HG03469 (cell line): ENCODE measurements around the gene RYR2.
A peak's percentile ranks its signal among the peaks of the same experiment; 100 is the strongest.
"Not testable (repeated sequence)": the region's sequence is repeated elsewhere in the genome, so short reads cannot be mapped to it uniquely, and the experiment has no call there.

Experiments
- ATAC-seq: cut with Tn5 transposase; IDR thresholded peaks from one replicate; pipeline ENCODE4 v1.9.1; 2021; ENCODE audit warnings: mild to moderate bottlenecking, moderate library complexity, moderate number of reproducible peaks; ENCODE audit not compliant: unreplicated experiment

RYR2 gene

GRCh38 chr1:237525102-237525501, 483.1 kb downstream of the RYR2 start:
- ATAC-seq, result no peak

DNA sequence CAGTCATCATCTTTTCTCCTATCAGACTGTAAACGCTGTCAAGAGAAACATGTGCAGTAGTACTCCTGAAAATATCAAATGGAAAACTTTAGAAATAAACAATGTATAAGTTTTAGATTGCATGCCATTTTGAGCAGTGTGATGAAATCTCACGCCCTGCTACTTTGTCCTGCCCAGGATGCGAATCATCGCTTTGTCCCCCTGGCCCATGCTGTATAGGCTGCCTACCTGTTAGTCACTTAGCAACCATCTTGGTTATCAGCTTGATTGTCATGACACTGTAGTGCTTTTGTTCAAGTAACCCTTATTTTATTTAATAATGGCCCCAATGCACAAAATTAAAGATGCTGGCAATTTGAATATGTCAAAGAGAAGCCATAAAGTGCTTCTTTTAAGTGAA, 485.8 kb downstream of the RYR2 start:
- ATAC-seq, result no peak

DNA sequence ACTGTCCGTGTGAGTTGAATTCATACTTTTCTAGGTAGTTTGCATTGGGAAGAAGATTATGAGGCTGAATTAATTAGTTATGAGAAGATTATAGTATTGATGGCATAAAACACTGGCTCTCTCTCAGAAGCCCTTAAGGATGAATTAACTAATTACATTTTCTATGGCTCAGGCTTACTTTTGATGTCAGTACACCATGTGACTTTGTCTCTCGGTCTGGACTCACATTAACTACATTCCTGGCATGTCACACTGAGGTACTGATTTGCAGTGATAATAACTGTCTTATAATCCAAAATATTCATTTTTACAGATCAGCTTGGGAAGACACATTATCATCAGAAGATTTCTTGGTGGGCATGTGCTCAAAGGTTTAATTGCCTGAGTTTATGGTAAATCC, 486.6 kb downstream of the RYR2 start:
- no peak for ATAC-seq

- ATAC-seq, result no peak
Measured at GRCh38 chr1:237539055-237539454, 497.1 kb downstream of the RYR2 start.

DNA sequence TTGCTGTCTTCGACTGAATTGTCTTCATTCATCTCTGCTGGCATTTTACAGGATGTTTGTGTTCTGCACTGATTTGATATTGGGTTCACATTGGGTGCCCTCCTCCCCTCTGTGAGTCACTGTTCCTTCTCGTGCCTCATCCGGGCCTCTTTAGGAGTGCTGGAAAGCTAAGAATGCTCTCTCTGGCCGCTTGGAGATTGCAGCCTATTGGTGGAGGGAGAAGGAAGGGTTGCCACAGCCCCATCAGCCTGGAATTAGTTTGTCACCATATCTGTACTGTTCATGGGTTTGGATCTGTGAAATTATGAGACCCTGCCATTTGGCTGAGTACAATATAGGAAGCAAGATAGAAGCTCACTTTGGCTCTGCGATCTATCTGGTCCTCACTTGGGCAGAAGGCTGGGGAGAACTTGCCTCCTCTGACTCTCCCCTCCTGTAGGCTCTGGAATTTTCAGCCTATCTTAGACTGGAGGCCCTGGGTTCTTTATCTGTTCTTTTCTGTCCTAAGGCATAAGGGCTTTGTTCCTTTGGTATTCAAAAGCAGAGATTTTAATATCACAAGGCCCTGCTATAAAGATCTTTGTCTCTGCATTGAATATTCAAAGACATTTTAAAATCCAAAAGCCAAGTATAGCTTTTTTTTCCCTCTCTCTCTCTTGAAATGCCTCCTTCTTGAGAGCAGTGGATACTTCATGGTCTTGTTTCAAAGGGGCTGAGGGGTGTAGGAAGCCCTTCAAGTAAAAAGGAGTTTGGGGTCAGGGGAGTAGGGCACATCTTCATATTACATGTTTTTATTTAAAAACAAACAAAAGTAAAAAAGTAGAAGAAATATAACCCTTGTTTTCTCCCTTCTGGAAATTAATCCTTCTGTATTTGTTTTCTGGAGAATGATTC, 500.8 kb downstream of the RYR2 start:
- no peak for ATAC-seq

- ATAC-seq, result no peak
Measured at GRCh38 chr1:237553078-237553477, 511.1 kb downstream of the RYR2 start.

DNA sequence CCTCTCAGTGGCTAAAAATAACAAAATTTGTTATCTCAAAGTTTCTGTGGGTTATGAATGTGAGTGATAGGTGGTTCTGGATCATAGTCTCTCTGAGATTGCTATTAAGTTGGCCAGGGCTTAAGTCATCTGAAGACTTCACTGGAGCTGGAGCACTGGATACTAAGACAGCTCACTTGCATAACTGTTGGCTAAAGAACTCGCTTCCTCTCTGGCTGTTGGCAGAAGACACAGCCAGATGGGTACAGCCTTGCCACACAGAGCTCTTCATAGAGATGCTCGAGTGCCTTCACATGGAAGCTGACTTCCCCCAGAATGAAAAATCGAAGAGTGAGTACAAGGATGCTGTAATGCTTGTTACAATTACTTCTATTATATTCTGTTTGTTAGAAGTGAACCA, 514.9 kb downstream of the RYR2 start:
- ATAC-seq, result no peak

DNA sequence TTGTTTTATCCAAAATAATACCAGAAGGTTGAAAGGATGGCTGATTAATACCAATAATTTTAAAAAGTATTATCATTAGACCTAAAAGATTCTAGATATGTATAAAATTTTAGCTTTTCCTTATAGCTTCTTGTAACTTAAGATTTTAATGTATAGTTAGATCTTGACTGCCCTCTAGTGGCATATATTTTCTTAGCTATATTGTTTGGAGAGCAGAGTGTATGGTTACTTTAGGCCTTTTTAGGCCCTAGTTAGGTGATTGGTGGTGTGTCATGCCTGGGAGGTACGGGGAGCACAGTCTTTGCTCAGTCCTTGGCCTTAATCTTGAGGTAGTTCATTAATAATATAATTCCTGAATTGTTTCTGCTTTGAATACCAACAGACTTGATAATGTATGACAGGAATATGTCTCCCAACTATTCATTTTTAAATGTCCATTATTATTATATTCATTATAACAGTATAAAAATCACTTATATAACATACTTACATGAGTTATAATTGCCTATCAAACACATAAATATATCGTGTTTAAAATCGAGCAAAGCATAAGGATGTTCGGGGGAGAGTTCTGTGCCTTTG, 520.3 kb downstream of the RYR2 start:
- peak; percentile 87 for ATAC-seq

DNA sequence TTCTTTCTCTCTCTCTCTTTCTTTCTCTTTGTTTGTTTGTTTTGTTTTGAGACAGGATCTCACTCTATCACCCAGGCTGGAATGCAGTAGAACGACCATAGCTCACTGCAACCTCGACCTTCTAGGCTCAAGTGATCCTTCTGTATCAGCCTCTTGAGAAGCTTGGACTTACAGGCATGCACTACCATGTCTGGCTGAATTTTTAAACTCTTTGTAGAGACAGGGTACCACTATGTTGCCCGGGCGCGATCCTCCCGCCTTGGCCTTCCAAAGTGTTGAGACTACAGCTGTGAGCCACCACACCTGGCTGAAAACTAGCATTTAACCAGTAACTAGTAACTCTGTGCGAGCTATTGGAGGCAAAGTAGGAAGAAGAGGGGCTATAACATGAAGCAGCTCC, 523.3 kb downstream of the RYR2 start:
- ATAC-seq, result no peak

- no peak for ATAC-seq
Measured at GRCh38 chr1:237566581-237566980, 524.6 kb downstream of the RYR2 start.

- ATAC-seq, result no peak
Measured at GRCh38 chr1:237568955-237569354, 527.0 kb downstream of the RYR2 start.

DNA sequence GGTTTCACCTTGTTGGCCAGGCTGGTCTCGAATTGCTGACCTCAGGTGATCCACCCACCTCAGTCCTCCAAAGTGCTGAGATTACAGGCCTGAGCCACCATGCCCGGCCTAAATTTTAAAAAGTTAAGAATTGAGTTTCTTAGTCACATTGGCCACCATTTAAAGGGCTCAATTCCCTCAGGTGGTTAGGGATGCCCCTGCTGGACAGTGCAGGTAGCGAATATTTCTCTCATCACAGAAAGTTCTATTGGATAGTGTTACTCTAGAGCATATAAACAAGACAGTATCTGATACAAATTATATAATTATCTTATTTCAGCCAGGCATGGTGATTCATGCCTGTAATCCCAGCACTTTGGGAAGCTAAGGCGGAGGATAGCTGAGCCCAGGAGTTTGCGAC, 528.5 kb downstream of the RYR2 start:
- no peak for ATAC-seq

GRCh38 chr1:237574536-237574935, 532.6 kb downstream of the RYR2 start:
- no peak for ATAC-seq

GRCh38 chr1:237578540-237578939, 536.6 kb downstream of the RYR2 start:
- ATAC-seq, result no peak

GRCh38 chr1:237580726-237581125, 538.7 kb downstream of the RYR2 start:
- no peak for ATAC-seq

DNA sequence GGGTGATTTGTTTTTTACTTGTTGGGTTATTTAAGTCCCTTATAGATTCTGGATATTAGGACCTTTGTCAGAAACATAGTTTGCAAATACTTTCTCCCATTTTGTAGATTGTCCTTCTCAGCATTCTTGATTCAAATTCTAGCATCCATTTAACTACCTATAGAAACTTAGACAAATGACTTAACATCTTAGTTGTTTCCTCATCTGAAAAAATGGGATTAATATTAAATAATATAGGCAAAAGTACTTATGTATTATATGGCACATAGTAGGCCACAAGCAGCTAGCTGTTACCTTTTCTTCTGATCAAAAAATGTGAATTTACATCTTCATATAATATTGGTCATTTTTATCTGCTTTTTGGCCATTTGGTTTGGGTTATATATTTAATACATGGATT, 541.3 kb downstream of the RYR2 start:
- ATAC-seq, result no peak

- no peak for ATAC-seq
Measured at GRCh38 chr1:237583756-237584155, 541.8 kb downstream of the RYR2 start.

- no peak for ATAC-seq
Measured at GRCh38 chr1:237590386-237590785, 548.4 kb downstream of the RYR2 start.

DNA sequence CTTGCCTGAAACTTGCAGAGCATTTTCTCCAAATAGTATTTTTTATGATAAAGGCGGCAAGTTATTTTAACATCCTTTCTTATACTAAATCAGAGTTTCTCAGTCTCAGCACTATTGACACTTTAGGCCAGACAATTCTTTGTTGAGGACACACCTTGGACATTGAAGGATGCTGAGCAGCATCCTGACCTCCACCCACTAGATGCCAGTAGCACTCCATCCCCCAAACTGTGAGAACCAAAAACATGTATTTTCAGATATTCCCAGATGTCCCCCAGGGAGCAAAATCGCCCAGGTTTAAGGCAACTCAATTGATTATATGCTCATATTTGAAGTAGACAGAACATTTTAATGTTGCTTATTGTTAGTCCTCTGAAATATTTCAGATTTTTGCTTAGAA, 549.4 kb downstream of the RYR2 start:
- no peak for ATAC-seq

GRCh38 chr1:237603036-237603568, 561.1 kb downstream of the RYR2 start:
- not testable (repeated sequence) for ATAC-seq

GRCh38 chr1:237608433-237608832, 566.4 kb downstream of the RYR2 start:
- no peak for ATAC-seq

GRCh38 chr1:237610157-237610556, 568.2 kb downstream of the RYR2 start:
- ATAC-seq, result no peak
